Testis (tissue), 3 donors: ENCODE data around the gene TMEM80. TPM values are rescaled to one million over a fixed set of nuclear protein-coding genes. Genes with fewer than 3 reads are reported as not detected.
"Not testable (repeated sequence)": the region's sequence is repeated elsewhere in the genome, so short reads cannot be mapped to it uniquely, and the experiment has no call there.

ENCODE experiments used
- DNase-seq: peaks from one replicate; pipeline ENCODE4 v3.0.0-alpha.2; 2019
- H3K27ac ChIP-seq, 2 donors: fragments of 200-600 bp; sonication (generic); one replicate each; pipeline ENCODE4 v1.5.1; 2019
- H3K27me3 ChIP-seq: fragments of 200-600 bp; sonication (generic); one replicate; pipeline ENCODE4 v1.5.1; 2019
- H3K36me3 ChIP-seq: fragments of 200-600 bp; sonication (generic); one replicate; pipeline ENCODE4 v1.5.1; 2017; ENCODE audit warnings: low read depth; ENCODE audit errors: missing control alignments
- H3K4me1 ChIP-seq: fragments of 200-600 bp; sonication (generic); one replicate; pipeline ENCODE4 v1.5.1; 2019
- H3K4me3 ChIP-seq, 2 donors: fragments of 200-600 bp; sonication (generic); one replicate each; pipeline ENCODE4 v1.5.1; 2017 to 2019
- H3K9me3 ChIP-seq: fragments of 200-600 bp; sonication (generic); one replicate; pipeline ENCODE4 v1.5.1; 2017
- POLR2A ChIP-seq: fragments of 450-650 bp; IDR thresholded peaks from one replicate; pipeline ENCODE4 v1.6.1; 2017; ENCODE audit warnings: antibody characterized with exemption, mild to moderate bottlenecking, moderate library complexity
- WGBS, 2 donors: methylation state at CpG; one replicate each; pipeline ENCODE4 v1.1.5; 2018; 5-methylcytosine and 5-hydroxymethylcytosine counted together
- intact Hi-C: fragments of 100-400 bp; cut with DNase I; formaldehyde crosslinking; loops from one replicate; pipeline ENCODE4 v1.15.1; 2023; ENCODE audit warnings: low total_unique reads
- polyA plus RNA-seq: library from polyadenylated mRNA; stranded (reverse); fragments of 350-450 nt; fragmentation: Illumina TruSeq; extraction: RNeasy Lipid Tissue Mini Kit (QIAGEN cat#74804); gene quantifications from one replicate; pipeline ENCODE4 v1.2.3, GENCODE V29; 2014; ENCODE audit warnings: low read depth, low replicate concordance; ENCODE audit not compliant: insufficient read depth
- total RNA-seq, 2 donors: library from RNA; depleted of rRNA; stranded (reverse); fragments of >200 nt; gene quantifications; one replicate each; pipeline ENCODE4 v1.2.3, GENCODE V29; 2016
- TF ChIP-seq, protein P1 (sequence below), 3 experiments: fragments of 450-650 bp in 2 of 3; fragments of 200-600 bp in 1 of 3; sonication (generic) in 1 of 3; IDR thresholded peaks; one replicate each; pipeline ENCODE4 v1.5.1; 2016 to 2019; ENCODE audit warnings: antibody characterized with exemption in 3 of 3, mild to moderate bottlenecking in 2 of 3, moderate library complexity in 1 of 3

Gene TMEM80
- total and polyA plus RNA-seq, 3 donors from 2014 or later: 38.9 to 74.5 (median 72.8) TPM

DNA sequence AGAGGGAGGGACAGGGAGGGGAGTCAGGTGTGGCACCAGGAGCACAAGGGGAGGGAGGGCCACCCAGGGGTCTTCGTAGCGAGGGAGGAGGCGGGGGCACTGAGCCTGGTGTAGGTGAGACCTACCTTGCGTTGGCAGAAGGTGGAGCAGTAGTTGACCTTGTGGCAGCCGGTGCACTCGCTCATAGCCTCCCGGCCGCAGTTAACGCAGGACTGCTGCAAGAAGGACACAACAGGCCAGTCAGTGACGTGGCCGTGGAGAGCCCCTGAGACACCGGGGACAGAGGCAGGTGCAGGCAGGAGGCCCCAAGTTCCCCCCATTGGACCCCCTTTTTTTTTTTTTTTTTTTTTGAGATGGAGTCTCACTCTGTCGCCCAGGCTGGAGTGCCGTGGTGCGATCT, 41.8 kb upstream of the TMEM80 start:
- TF ChIP-seq, protein P1, sequence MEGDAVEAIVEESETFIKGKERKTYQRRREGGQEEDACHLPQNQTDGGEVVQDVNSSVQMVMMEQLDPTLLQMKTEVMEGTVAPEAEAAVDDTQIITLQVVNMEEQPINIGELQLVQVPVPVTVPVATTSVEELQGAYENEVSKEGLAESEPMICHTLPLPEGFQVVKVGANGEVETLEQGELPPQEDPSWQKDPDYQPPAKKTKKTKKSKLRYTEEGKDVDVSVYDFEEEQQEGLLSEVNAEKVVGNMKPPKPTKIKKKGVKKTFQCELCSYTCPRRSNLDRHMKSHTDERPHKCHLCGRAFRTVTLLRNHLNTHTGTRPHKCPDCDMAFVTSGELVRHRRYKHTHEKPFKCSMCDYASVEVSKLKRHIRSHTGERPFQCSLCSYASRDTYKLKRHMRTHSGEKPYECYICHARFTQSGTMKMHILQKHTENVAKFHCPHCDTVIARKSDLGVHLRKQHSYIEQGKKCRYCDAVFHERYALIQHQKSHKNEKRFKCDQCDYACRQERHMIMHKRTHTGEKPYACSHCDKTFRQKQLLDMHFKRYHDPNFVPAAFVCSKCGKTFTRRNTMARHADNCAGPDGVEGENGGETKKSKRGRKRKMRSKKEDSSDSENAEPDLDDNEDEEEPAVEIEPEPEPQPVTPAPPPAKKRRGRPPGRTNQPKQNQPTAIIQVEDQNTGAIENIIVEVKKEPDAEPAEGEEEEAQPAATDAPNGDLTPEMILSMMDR (IDR thresholded peaks at IDR 0.05): no peak
- no peak for TF ChIP-seq POLR2A
- no peak for DNase-seq
- intact Hi-C loops: no loop called here
- WGBS, 2 donors: 91 to 92% methylated on average over 9 to 15 of the region's 15 CpGs
- Histone ChIP-seq H3K36me3 (no peaks in the 10 kb centered on the region), H3K27ac (no peak overlapping the region), H3K4me3 (no peak overlapping the region), H3K4me1 (no peaks in the 10 kb centered on the region), H3K27me3 (no peaks in the 10 kb centered on the region), H3K9me3 (no peaks in the 10 kb centered on the region)

DNA sequence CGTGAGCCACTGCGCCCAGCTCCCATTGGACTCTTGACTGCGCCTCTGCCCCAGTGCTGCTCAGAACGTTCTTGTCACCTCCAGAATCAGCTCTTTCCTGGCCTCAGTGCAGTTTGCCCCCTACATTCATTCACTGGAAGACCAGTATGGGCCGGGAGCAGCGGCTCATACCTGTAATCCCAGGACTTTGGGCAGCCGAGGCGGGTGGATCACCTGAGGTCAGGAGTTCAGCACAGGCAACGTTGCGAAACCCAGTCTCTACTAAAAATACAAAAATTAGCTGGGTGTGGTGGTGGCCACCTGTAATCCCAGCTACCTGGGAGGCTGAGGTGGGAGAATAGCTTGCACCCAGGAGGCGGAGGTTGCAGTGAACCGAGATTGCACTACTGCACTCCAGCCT, 41.2 kb upstream of the TMEM80 start:
- H3K9me3 ChIP-seq, DNase-seq, H3K4me3 ChIP-seq, H3K36me3 ChIP-seq, intact Hi-C loops, H3K27me3 ChIP-seq, H3K4me1 ChIP-seq, H3K27ac ChIP-seq: not testable (repeated sequence)
- WGBS, 2 donors: 86 to 94% methylated on average over 12 of the region's 12 CpGs

DNA sequence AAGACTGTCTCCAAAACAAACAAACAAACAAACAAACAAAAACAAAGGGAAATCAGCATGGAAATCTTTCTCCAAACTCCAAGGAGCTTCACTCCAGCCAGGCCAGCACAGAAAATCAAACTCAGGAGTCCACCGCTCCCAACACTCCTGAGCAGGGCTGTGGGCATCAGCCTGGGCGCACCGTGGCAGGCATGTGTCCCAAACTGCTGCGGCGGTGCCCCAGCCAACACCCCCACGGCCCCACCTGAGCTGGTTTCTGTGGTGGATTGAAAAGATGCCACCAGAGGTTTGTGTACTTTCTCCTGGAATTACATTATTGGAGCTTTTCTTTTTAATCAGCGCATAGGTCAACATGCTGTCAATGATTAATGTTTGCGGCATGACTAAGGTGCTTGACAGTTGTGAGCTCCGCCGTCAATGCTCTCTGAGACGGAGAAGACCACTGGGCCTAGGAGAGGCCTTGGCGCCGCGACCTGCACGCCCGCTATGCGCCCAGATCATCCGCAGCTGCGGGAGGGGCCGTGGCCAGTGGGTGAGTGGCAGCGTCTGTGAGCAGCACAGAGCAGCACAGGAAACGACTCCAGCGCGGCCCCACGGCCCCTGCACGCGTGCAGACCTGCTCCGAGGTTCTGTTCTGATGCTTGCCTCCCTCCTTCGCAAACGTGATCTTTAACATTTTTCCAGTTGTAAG, 40.4 kb upstream of the TMEM80 start:
- H3K36me3 ChIP-seq: no peaks in the 10 kb centered on the region
- 90 to 93% methylated on average over 30 of the region's 30 CpGs for WGBS, 2 donors
- H3K27me3 ChIP-seq: no peaks in the 10 kb centered on the region
- intact Hi-C loops: no loop called here
- TF ChIP-seq, protein P1 (IDR thresholded peaks at IDR 0.05): no peak
- TF ChIP-seq POLR2A: no peak
- H3K4me1 ChIP-seq: no peaks in the 10 kb centered on the region
- DNase-seq: no peak
- H3K9me3 ChIP-seq: no peaks in the 10 kb centered on the region
- no peak overlapping the region for H3K27ac ChIP-seq
- H3K4me3 ChIP-seq: no peak overlapping the region

DNA sequence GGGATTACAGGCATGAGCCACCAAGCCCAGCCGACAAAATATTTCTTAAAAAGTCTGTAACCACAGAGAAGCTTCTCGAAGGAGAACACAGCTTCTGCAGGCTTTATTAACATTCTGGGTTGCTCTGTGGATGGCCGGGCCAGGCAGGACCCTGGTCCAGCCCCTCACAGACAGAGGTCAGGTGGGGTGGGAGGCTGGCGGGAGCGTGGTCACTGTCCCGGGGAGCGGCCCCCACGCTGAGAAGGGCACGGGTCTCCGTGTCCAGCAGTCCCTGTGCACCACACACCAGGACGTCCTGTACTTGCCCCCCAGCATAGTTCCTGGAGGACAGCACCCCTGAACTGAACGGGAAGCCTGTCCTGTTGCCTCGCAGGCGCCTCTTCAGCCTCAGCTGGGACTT, 39.2 kb upstream of the TMEM80 start:
- no peak overlapping the region for H3K27ac ChIP-seq
- no peak overlapping the region for H3K4me3 ChIP-seq
- TF ChIP-seq, protein P1 (IDR thresholded peaks at IDR 0.05): no peak
- TF ChIP-seq POLR2A: no peak
- no peak for DNase-seq
- WGBS, 2 donors: 81 to 94% methylated on average over 6 to 14 of the region's 14 CpGs
- no peaks in the 10 kb centered on the region for H3K4me1 ChIP-seq
- no peaks in the 10 kb centered on the region for H3K9me3 ChIP-seq
- intact Hi-C loops: no loop called here
- H3K36me3 ChIP-seq: no peaks in the 10 kb centered on the region
- no peaks in the 10 kb centered on the region for H3K27me3 ChIP-seq

DNA sequence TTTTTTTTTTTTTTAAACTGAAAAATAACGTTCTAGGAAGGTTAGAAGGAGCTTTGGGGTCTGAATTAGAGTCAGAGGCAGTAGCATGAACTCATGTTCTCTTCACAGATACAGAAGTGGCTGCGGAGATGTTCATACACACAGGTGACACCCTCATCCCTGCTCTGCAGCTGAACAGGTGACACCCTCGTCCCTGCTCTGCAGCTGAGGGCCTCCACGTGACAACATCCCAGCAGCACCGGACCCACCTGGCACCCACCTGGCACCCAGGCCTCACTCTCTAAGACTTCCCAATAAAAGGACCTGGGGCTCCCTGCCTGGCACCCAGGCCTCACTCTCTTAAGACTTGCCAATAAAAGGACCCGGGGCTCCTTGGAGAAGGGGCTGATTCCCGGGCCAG, 38.8 kb upstream of the TMEM80 start:
- intact Hi-C loops: no loop called here
- no peaks in the 10 kb centered on the region for H3K9me3 ChIP-seq
- H3K4me1 ChIP-seq: no peaks in the 10 kb centered on the region
- no peak for DNase-seq
- TF ChIP-seq, protein P1 (IDR thresholded peaks at IDR 0.05): no peak
- TF ChIP-seq POLR2A: no peak
- no peak overlapping the region for H3K27ac ChIP-seq
- WGBS, 2 donors: 90 to 91% methylated on average over 7 of the region's 7 CpGs
- no peak overlapping the region for H3K4me3 ChIP-seq
- H3K36me3 ChIP-seq: no peaks in the 10 kb centered on the region
- no peaks in the 10 kb centered on the region for H3K27me3 ChIP-seq
